Uterus (tissue), 4 donors: ENCODE measurements around the gene ZNF750. TPM values are rescaled to one million over a fixed set of nuclear protein-coding genes. Genes with fewer than 3 reads are reported as not detected.

Experiments
- DNase-seq, 2 donors: peaks; one replicate each; pipeline ENCODE4 v3.0.0-alpha.2; 2019 to 2020
- H3K27ac ChIP-seq, 2 donors: fragments of 200-600 bp; sonication (generic); 1 replicate in 1 of 2; 2 replicates in 1 of 2; pipeline ENCODE4 v1.5.1; 2016 to 2018
- H3K27me3 ChIP-seq, 2 donors: fragments of 200-600 bp; sonication (generic); one replicate each; pipeline ENCODE4 v1.5.1; 2018 to 2019; ENCODE audit warnings: control low read depth in 1 of 2
- H3K36me3 ChIP-seq, 2 donors: fragments of 200-600 bp; sonication (generic); one replicate each; pipeline ENCODE4 v1.5.1; 2019; ENCODE audit warnings: control low read depth in 1 of 2
- H3K4me1 ChIP-seq, 2 donors: fragments of 200-600 bp; sonication (generic); one replicate each; pipeline ENCODE4 v1.5.1; 2018 to 2019; ENCODE audit warnings: control low read depth in 1 of 2
- H3K4me3 ChIP-seq, 2 donors: fragments of 200-600 bp; sonication (generic); 1 replicate in 1 of 2; 2 replicates in 1 of 2; pipeline ENCODE4 v1.5.1; 2018 to 2019; ENCODE audit warnings: mild to moderate bottlenecking in 1 of 2
- H3K9me3 ChIP-seq, 2 donors: fragments of 200-600 bp; sonication (generic); one replicate each; pipeline ENCODE4 v1.5.1; 2019; ENCODE audit warnings: control low read depth in 1 of 2
- CTCF ChIP-seq, 4 experiments: fragments of 200-600 bp in 2 of 4; fragments of 450-650 bp in 2 of 4; sonication (generic) in 2 of 4; IDR thresholded peaks; one replicate each; pipeline ENCODE4 v1.5.1; 2016 to 2019; ENCODE audit warnings: antibody characterized with exemption in 4 of 4, mild to moderate bottlenecking in 2 of 4, moderate library complexity in 1 of 4
- POLR2A ChIP-seq, 2 donors: fragments of 450-650 bp; IDR thresholded peaks; one replicate each; pipeline ENCODE4 v1.6.1; 2016; ENCODE audit warnings: antibody characterized with exemption in 2 of 2, mild to moderate bottlenecking in 1 of 2, moderate library complexity in 1 of 2
- intact Hi-C: fragments of 100-400 bp; cut with DNase I; formaldehyde crosslinking; loops from one replicate; pipeline ENCODE4 v1.15.1; 2023; ENCODE audit warnings: low total_unique reads
- total RNA-seq, 4 donors: library from RNA; depleted of rRNA in 3 of 4; stranded (reverse); fragments of >200 nt in 3 of 4; gene quantifications; one replicate each; pipeline versions ENCODE4 v1.1.0 to v1.2.4, GENCODE V29; 2014 to 2023
- donor health status: DM: yes; HTN: yes; CAD: no.

Gene ZNF750
- total RNA-seq, 4 donors from 2014 or later: under 0.01 to 0.07 TPM; not detected in 2

- H3K36me3 ChIP-seq: no peaks in the 10 kb centered on the region
- no peak overlapping the region for H3K4me3 ChIP-seq
- H3K4me1 ChIP-seq: no peaks in the 10 kb centered on the region
- no peaks in the 10 kb centered on the region for H3K9me3 ChIP-seq
- DNase-seq: no peak
- intact Hi-C loops: no loop called here
- H3K27ac ChIP-seq: no peak overlapping the region
- H3K27me3 ChIP-seq: no peaks in the 10 kb centered on the region
- TF ChIP-seq CTCF (IDR thresholded peaks at IDR 0.05) (no peak), POLR2A (IDR thresholded peaks at IDR 0.05) (no peak)
Observed at GRCh38 chr17:82822281-82822680, 17.5 kb downstream of the ZNF750 start.

GRCh38 chr17:82821554-82821953 lies 18.3 kb downstream of the ZNF750 start:
- H3K4me3 ChIP-seq: no peak overlapping the region
- H3K36me3 ChIP-seq: no peaks in the 10 kb centered on the region
- H3K27ac ChIP-seq: no peak overlapping the region
- no peaks in the 10 kb centered on the region for H3K4me1 ChIP-seq
- no peaks in the 10 kb centered on the region for H3K27me3 ChIP-seq
- TF ChIP-seq CTCF (IDR thresholded peaks at IDR 0.05): no peak
- TF ChIP-seq POLR2A (IDR thresholded peaks at IDR 0.05): no peak
- H3K9me3 ChIP-seq: no peaks in the 10 kb centered on the region
- intact Hi-C loops: no loop called here
- DNase-seq: no peak

GRCh38 chr17:82820278-82821251 lies 19.3 kb downstream of the ZNF750 start:
- no peak for TF ChIP-seq CTCF (IDR thresholded peaks at IDR 0.05)
- TF ChIP-seq POLR2A (IDR thresholded peaks at IDR 0.05): no peak
- Histone ChIP-seq H3K9me3 (no peaks in the 10 kb centered on the region), H3K27ac (no peak overlapping the region), H3K36me3 (no peaks in the 10 kb centered on the region), H3K4me3 (no peak overlapping the region), H3K27me3 (no peaks in the 10 kb centered on the region), H3K4me1 (no peaks in the 10 kb centered on the region)
- intact Hi-C loops: no loop called here
- DNase-seq: no peak

GRCh38 chr17:82817947-82818346 lies 21.9 kb downstream of the ZNF750 start:
- intact Hi-C loops: no loop called here
- TF ChIP-seq CTCF (IDR thresholded peaks at IDR 0.05) (no peak), POLR2A (IDR thresholded peaks at IDR 0.05) (no peak)
- DNase-seq: no peak
- Histone ChIP-seq H3K4me1 (no peaks in the 10 kb centered on the region), H3K36me3 (no peaks in the 10 kb centered on the region), H3K27ac (no peak overlapping the region), H3K9me3 (no peaks in the 10 kb centered on the region), H3K4me3 (no peak overlapping the region), H3K27me3 (no peaks in the 10 kb centered on the region)

GRCh38 chr17:82816358-82816757 lies 23.5 kb downstream of the ZNF750 start:
- no peak for DNase-seq
- no peaks in the 10 kb centered on the region for H3K36me3 ChIP-seq
- no peak overlapping the region for H3K27ac ChIP-seq
- no peaks in the 10 kb centered on the region for H3K4me1 ChIP-seq
- TF ChIP-seq CTCF (IDR thresholded peaks at IDR 0.05): no peak
- TF ChIP-seq POLR2A (IDR thresholded peaks at IDR 0.05): no peak
- no peaks in the 10 kb centered on the region for H3K9me3 ChIP-seq
- no peaks in the 10 kb centered on the region for H3K27me3 ChIP-seq
- intact Hi-C loops: no loop called here
- H3K4me3 ChIP-seq: no peak overlapping the region
